ENCODE measurements around the gene STAM2. TPM values are rescaled to one million over a fixed set of nuclear protein-coding genes. Genes with fewer than 3 reads are reported as not detected.

Gene STAM2
- total RNA-seq, 1 donor from 2014 or later = 42.5 TPM

DNA sequence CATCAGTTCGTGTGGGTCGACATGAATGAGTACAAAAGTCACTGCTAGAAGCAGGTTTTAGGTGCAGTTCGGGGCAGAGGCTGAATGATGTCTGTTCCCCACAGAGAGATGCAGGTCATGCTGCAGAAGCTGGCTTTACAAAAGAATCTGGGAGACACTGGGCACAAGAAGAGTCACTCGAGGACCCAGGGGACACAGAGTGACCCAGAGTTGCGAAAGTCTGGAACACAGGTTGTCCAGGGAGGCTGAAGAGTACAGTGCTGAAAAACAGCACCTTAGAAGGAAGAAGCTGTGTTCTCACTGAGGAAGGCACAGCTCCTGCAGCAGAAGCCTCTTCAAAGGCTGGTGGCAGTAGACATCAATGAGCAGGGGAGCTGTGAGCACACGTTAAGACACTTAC lies 91.5 kb downstream of the STAM2 start:
- Histone ChIP-seq H3K4me1 (peaks cover 4% of the 10 kb centered on the region), H3K27ac (no peak overlapping the region), H3K36me3 (no peaks in the 10 kb centered on the region), H3K27me3 (no peaks in the 10 kb centered on the region), H3K9me3 (no peaks in the 10 kb centered on the region), H3K4me3 (no peak overlapping the region)
- ATAC-seq (peak; percentile 57), DNase-seq (no peak)
- intact Hi-C loops (cut with DNase I) = no loop called here
- TF ChIP-seq, protein P1, sequence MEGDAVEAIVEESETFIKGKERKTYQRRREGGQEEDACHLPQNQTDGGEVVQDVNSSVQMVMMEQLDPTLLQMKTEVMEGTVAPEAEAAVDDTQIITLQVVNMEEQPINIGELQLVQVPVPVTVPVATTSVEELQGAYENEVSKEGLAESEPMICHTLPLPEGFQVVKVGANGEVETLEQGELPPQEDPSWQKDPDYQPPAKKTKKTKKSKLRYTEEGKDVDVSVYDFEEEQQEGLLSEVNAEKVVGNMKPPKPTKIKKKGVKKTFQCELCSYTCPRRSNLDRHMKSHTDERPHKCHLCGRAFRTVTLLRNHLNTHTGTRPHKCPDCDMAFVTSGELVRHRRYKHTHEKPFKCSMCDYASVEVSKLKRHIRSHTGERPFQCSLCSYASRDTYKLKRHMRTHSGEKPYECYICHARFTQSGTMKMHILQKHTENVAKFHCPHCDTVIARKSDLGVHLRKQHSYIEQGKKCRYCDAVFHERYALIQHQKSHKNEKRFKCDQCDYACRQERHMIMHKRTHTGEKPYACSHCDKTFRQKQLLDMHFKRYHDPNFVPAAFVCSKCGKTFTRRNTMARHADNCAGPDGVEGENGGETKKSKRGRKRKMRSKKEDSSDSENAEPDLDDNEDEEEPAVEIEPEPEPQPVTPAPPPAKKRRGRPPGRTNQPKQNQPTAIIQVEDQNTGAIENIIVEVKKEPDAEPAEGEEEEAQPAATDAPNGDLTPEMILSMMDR (IDR thresholded peaks at IDR 0.05) = no peak

DNA sequence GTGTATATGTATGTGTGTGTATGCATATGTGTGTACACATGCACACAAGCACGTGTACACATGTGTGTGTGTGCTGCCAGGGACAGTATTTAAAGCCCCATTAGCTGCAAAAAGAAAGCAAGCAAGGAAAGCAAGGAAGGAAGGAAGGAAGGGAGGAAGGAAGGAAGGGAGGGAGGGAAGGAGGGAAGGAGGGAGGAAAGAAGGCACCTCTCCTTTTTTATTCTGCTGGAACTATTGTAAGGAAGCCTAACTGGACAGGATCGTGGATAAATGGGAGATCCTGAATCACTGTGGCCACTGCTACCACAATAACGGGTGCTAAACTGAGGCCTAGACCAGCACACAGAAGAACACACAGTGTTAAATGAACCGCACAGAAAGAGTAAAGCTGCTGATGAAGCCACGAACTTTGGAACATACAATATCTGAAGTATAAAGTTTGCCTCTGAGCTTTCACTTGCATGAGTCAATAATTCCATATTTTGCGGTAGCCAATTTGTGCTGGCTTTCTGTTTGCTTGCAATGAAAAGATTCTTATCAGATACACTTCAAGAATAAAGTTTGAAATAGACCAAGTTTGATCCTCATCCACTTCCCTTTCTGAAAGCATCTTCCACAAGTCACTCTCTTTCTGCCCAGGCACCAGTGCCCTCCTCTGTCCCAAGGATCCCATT lies 92.2 kb downstream of the STAM2 start:
- no peak for ATAC-seq
- intact Hi-C loops (cut with DNase I) = no loop called here
- no peaks in the 10 kb centered on the region for H3K9me3 ChIP-seq

DNA sequence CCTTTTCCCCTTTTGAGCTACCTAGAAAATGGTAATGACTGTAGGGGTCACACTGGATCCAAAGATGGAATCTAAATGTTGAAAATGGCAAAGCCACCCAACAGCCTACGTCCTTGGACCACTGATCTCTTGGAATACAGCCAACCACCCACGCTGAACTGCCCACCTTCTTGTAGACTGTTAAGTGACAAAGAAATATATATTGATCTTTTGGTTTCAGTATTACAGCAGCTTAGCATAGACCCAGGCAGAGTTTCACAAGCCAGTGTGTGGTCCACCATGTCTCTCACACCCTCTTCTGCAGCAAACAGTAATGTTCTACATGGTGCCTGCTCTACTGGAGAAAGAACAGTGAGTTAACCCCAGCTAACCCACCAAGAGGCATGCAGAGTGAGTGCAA lies 96.9 kb downstream of the STAM2 start:
- H3K36me3 ChIP-seq = no peaks in the 10 kb centered on the region
- no peak overlapping the region for H3K27ac ChIP-seq
- no peak overlapping the region for H3K4me3 ChIP-seq
- DNase-seq = no peak
- H3K9me3 ChIP-seq = no peaks in the 10 kb centered on the region
- H3K27me3 ChIP-seq = no peaks in the 10 kb centered on the region
- intact Hi-C loops (cut with DNase I) = no loop called here
- no peak for ATAC-seq
- H3K4me1 ChIP-seq = no peaks in the 10 kb centered on the region
- TF ChIP-seq, protein P1 (IDR thresholded peaks at IDR 0.05) = no peak

More for the DNA sequence above, 92.2 kb downstream of the STAM2 start:
- DNase-seq = no peak
- H3K4me3 ChIP-seq = no peak overlapping the region
- H3K4me1 ChIP-seq = no peaks in the 10 kb centered on the region
- TF ChIP-seq, protein P1 (IDR thresholded peaks at IDR 0.05) = no peak
- H3K27ac ChIP-seq = no peak overlapping the region
- H3K36me3 ChIP-seq = no peaks in the 10 kb centered on the region
- H3K27me3 ChIP-seq = no peaks in the 10 kb centered on the region

DNA sequence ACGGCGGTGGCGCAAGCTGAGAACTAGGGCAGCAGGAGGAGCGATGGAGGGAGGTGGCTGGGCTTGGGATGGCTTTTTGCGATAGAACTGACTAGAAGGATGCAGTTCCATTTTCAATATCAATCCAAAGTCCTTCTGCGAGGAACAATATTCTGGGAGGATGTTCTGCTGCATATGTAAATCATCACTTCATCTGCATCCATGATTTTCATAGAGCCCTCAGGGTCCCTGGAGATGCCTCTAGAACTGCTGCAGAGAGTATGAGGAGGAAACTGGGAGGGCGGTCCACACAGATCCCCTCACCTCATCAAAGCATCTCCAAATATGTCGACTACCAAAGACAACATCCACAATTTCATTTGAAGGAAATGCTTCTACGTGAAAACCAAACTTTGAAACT lies 97.5 kb downstream of the STAM2 start:
- ATAC-seq (no peak), DNase-seq (no peak)
- no peak overlapping the region for H3K27ac ChIP-seq
- TF ChIP-seq, protein P1 (IDR thresholded peaks at IDR 0.05) = no peak
- intact Hi-C loops (cut with DNase I) = no loop called here
- no peaks in the 10 kb centered on the region for H3K36me3 ChIP-seq
- no peak overlapping the region for H3K4me3 ChIP-seq
- no peaks in the 10 kb centered on the region for H3K9me3 ChIP-seq
- no peaks in the 10 kb centered on the region for H3K27me3 ChIP-seq
- no peaks in the 10 kb centered on the region for H3K4me1 ChIP-seq

DNA sequence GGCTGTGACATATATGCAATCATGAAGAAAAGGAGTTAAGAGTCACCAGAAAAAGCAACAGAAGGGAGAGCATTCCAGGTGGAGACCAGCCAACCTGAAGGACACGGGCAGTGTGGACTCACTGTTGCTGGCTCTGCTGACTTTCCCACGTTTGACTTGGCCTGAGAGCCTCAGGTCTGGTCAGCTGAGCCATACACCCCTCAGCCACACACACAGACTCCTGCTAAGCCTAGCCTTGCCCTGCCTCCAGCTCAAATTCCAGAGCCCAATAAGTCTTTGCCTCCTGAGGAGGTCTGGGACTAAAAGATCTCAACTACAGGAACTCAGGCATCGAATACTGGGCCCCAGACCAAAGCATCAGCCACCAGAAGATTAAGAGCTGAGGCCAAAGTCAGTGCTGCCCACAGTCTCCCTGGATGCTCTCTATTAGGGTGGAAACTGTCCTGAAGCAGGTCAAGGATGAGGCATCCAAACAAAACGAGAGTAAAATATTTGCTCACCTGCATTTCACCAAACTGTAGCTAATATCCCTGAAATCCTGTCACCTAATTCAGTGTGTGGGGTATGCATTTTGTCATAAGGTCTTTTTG lies 100.0 kb downstream of the STAM2 start:
- Histone ChIP-seq H3K27me3 (no peaks in the 10 kb centered on the region), H3K9me3 (no peaks in the 10 kb centered on the region), H3K4me3 (no peak overlapping the region), H3K27ac (no peak overlapping the region), H3K4me1 (no peaks in the 10 kb centered on the region), H3K36me3 (no peaks in the 10 kb centered on the region)
- TF ChIP-seq, protein P1 (IDR thresholded peaks at IDR 0.05) = no peak
- no peak for DNase-seq
- peak; percentile 55 for ATAC-seq
- intact Hi-C loops (cut with DNase I) = no loop called here

Data from upper lobe of right lung (tissue), 1 donor.